Measurements from ENCODE around the gene WASL. TPM values are rescaled to one million over a fixed set of nuclear protein-coding genes. Genes with fewer than 3 reads are reported as not detected.
A peak's percentile ranks its signal among the peaks of the same experiment; 100 is the strongest.

The WASL gene
- total RNA-seq, 4 donors from 2014 or later: 42.5 to 55.9 (median 47.9) TPM

- Histone ChIP-seq H3K4me3 (no peak overlapping the region), H3K36me3 (peaks cover 0 to 68% of the 10 kb centered on the region in 2 donors), H3K4me1 (peaks cover 0 to 10% (median 0%) of the 10 kb centered on the region in 3 donors), H3K27ac (no peak overlapping the region), H3K9me3 (no peaks in the 10 kb centered on the region), H3K27me3 (no peaks in the 10 kb centered on the region)
- no peak for ATAC-seq
- TF ChIP-seq, protein P1, sequence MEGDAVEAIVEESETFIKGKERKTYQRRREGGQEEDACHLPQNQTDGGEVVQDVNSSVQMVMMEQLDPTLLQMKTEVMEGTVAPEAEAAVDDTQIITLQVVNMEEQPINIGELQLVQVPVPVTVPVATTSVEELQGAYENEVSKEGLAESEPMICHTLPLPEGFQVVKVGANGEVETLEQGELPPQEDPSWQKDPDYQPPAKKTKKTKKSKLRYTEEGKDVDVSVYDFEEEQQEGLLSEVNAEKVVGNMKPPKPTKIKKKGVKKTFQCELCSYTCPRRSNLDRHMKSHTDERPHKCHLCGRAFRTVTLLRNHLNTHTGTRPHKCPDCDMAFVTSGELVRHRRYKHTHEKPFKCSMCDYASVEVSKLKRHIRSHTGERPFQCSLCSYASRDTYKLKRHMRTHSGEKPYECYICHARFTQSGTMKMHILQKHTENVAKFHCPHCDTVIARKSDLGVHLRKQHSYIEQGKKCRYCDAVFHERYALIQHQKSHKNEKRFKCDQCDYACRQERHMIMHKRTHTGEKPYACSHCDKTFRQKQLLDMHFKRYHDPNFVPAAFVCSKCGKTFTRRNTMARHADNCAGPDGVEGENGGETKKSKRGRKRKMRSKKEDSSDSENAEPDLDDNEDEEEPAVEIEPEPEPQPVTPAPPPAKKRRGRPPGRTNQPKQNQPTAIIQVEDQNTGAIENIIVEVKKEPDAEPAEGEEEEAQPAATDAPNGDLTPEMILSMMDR (IDR thresholded peaks at IDR 0.05): no peak
- TF ChIP-seq EP300 (IDR thresholded peaks at IDR 0.05): no peak
- no peak for TF ChIP-seq POLR2AphosphoS5 (IDR thresholded peaks at IDR 0.05)
- WGBS, 2 donors (ENCODE audit: low coverage in 1 of 2): 100% methylated on average over 2 of the region's 2 CpGs
Measured at GRCh38 chr7:123687161-123687560, 61.6 kb downstream of the WASL start.

GRCh38 chr7:123682690-123683089 lies 66.1 kb downstream of the WASL start:
- H3K4me3 ChIP-seq: no peak overlapping the region
- 86 to 100% methylated on average over 1 of the region's 1 CpG for WGBS, 2 donors (ENCODE audit: low coverage in 1 of 2)
- no peak for TF ChIP-seq EP300 (IDR thresholded peaks at IDR 0.05)
- TF ChIP-seq, protein P1 (IDR thresholded peaks at IDR 0.05): peak in 3 of 4 experiments; percentile 40 to 49 (median 43)
- no peaks in the 10 kb centered on the region for H3K9me3 ChIP-seq
- no peak overlapping the region for H3K27ac ChIP-seq
- H3K4me1 ChIP-seq: no peaks in the 10 kb centered on the region
- peaks cover 0 to 64% of the 10 kb centered on the region in 2 donors for H3K36me3 ChIP-seq
- no peaks in the 10 kb centered on the region for H3K27me3 ChIP-seq
- ATAC-seq: no peak

GRCh38 chr7:123681561-123681960 lies 67.2 kb downstream of the WASL start:
- H3K9me3 ChIP-seq: no peaks in the 10 kb centered on the region
- no peak for ATAC-seq
- no peaks in the 10 kb centered on the region for H3K27me3 ChIP-seq
- TF ChIP-seq POLR2AphosphoS5 (IDR thresholded peaks at IDR 0.05) (no peak), POLR2A (IDR thresholded peaks at IDR 0.05) (no peak), EP300 (IDR thresholded peaks at IDR 0.05) (no peak)
- TF ChIP-seq, protein P1 (IDR thresholded peaks at IDR 0.05): no peak
- H3K36me3 ChIP-seq: peaks cover 0 to 53% of the 10 kb centered on the region in 2 donors
- WGBS, 2 donors (ENCODE audit: low coverage in 1 of 2): 46 to 50% methylated on average over 2 of the region's 2 CpGs
- no peaks in the 10 kb centered on the region for H3K4me1 ChIP-seq
- no peak overlapping the region for H3K4me3 ChIP-seq
- no peak overlapping the region for H3K27ac ChIP-seq

GRCh38 chr7:123680580-123680979 lies 68.2 kb downstream of the WASL start:
- peaks cover 0 to 53% of the 10 kb centered on the region in 2 donors for H3K36me3 ChIP-seq
- H3K27me3 ChIP-seq: no peaks in the 10 kb centered on the region
- WGBS, 2 donors (ENCODE audit: low coverage in 1 of 2): 79 to 93% methylated on average over 3 of the region's 3 CpGs
- no peak overlapping the region for H3K27ac ChIP-seq
- H3K4me3 ChIP-seq: no peak overlapping the region
- no peaks in the 10 kb centered on the region for H3K4me1 ChIP-seq
- TF ChIP-seq POLR2A (IDR thresholded peaks at IDR 0.05): no peak
- TF ChIP-seq, protein P1 (IDR thresholded peaks at IDR 0.05): no peak
- TF ChIP-seq EP300 (IDR thresholded peaks at IDR 0.05): no peak
- no peak for TF ChIP-seq POLR2AphosphoS5 (IDR thresholded peaks at IDR 0.05)
- no peaks in the 10 kb centered on the region for H3K9me3 ChIP-seq
- ATAC-seq: no peak

- no peak for ATAC-seq
- TF ChIP-seq, protein P1 (IDR thresholded peaks at IDR 0.05): no peak
- TF ChIP-seq POLR2AphosphoS5 (IDR thresholded peaks at IDR 0.05) (no peak), EP300 (IDR thresholded peaks at IDR 0.05) (no peak), POLR2A (IDR thresholded peaks at IDR 0.05) (no peak)
- no peaks in the 10 kb centered on the region for H3K9me3 ChIP-seq
- H3K27ac ChIP-seq: no peak overlapping the region
- peaks cover 0 to 46% of the 10 kb centered on the region in 2 donors for H3K36me3 ChIP-seq
- H3K4me1 ChIP-seq: peaks cover 0 to 9% (median 0%) of the 10 kb centered on the region in 3 donors
- H3K4me3 ChIP-seq: no peak overlapping the region
- no peaks in the 10 kb centered on the region for H3K27me3 ChIP-seq
- WGBS, 2 donors (ENCODE audit: low coverage in 1 of 2): 86 to 96% methylated on average over 3 of the region's 3 CpGs
Measured at GRCh38 chr7:123679614-123680013, 69.2 kb downstream of the WASL start.
